Astrocyte (in vitro differentiated cells and primary cell): Measurements from ENCODE around the gene ARHGEF2.

Source experiments
- CTCF ChIP-seq: IDR thresholded peaks from 2 replicates; pipeline ENCODE4 v1.5.1; 2011; ENCODE audit warnings: low read depth, mild to moderate bottlenecking, inconsistent platforms, low read length, moderate library complexity; ENCODE audit not compliant: insufficient read depth
- EZH2 ChIP-seq: IDR thresholded peaks from 2 replicates; pipeline ENCODE4 v1.6.1; 2012; ENCODE audit warnings: mild to moderate bottlenecking, low read length, inconsistent platforms; ENCODE audit not compliant: insufficient read depth

DNA sequence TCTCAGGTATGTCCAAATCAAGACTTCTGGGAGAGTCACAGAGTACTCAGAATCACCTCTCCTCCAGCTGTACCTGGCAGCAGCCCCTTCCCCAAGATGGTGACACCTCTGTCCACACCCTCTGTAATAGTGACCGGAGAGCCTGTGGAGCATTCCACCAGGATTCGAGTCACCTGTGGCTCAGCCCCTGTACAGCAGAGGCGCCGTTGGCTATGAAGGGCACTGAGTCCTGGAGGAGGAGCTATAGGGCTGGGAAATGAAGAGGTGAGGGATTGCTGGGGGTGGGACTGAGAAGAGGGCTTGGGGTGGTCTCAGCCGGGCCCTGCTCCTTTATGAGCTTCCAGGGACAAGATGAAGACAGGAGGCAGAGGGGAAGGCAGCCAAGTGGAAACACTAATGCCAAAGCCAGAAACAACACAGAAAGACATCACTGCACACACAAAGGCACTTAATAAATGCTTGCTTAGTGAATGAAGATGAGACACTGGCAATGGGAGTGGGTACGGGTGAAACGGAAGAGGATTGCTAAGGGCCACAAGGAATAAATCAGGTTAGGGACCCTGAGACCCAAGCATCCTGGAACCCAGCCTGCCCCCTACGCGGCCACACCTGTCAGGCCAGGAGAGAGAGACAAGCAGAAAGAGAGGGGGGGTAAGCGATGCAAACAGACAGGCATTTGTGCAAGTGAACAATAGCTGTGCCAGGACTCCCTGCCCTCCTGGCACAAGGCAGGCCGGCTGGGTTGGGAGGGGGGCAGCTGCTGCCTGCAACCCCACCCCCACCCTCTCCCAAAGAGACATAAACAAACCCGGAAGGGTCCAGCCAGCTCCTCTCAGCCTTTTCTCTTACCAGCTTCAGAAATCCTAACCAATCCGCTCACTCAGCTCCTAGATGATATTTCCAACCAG lies 3.9 kb downstream of the ARHGEF2 start:
- no peak for TF ChIP-seq CTCF
- TF ChIP-seq EZH2: no peak
